ENCODE data around the gene CLIP4.

GRCh38 chr2:29079887-29080286 lies 35.3 kb upstream of the CLIP4 start:
- TF ChIP-seq POLR2AphosphoS2 (IDR thresholded peaks at IDR 0.05; ENCODE audit: low read depth, low read length) (no peak), NFXL1 (IDR thresholded peaks at IDR 0.05; ENCODE audit: borderline replicate concordance) (no peak), MAX (IDR thresholded peaks at IDR 0.05; ENCODE audit: low read depth, low read length) (no peak), POLR2A (IDR thresholded peaks at IDR 0.05; ENCODE audit: low read depth, low read length) (no peak), SIN3A (IDR thresholded peaks at IDR 0.05; ENCODE audit: low read depth, low read length) (no peak), MYB (IDR thresholded peaks at IDR 0.05; ENCODE audit: borderline replicate concordance, low read depth, low read length) (no peak)
- TF ChIP-seq, protein P1, sequence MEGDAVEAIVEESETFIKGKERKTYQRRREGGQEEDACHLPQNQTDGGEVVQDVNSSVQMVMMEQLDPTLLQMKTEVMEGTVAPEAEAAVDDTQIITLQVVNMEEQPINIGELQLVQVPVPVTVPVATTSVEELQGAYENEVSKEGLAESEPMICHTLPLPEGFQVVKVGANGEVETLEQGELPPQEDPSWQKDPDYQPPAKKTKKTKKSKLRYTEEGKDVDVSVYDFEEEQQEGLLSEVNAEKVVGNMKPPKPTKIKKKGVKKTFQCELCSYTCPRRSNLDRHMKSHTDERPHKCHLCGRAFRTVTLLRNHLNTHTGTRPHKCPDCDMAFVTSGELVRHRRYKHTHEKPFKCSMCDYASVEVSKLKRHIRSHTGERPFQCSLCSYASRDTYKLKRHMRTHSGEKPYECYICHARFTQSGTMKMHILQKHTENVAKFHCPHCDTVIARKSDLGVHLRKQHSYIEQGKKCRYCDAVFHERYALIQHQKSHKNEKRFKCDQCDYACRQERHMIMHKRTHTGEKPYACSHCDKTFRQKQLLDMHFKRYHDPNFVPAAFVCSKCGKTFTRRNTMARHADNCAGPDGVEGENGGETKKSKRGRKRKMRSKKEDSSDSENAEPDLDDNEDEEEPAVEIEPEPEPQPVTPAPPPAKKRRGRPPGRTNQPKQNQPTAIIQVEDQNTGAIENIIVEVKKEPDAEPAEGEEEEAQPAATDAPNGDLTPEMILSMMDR (IDR thresholded peaks at IDR 0.05 in 2 of 3, conservative IDR thresholded peaks at IDR 0.05 in 1 of 3; ENCODE audit: control insufficient read depth in 2 of 3, extremely low read depth in 1 of 3, insufficient read depth in 1 of 3, low read depth in 3 of 3, low read length in 3 of 3): no peak

Measured in GM12878 (cell line).